HL-60 (cell line): ENCODE data around the gene RIPK3.

Experiments
- DNase-seq, 2 experiments: peaks; one replicate each; pipeline ENCODE4 v3.0.0-alpha.2; 2010 to 2020; ENCODE audit warnings: low read depth in 1 of 2, low spot score in 1 of 2
- H3K27ac ChIP-seq: fragments of 250-450 bp; sonication (Bioruptor Pico); replicated peaks from 2 replicates; pipeline ENCODE4 v1.5.1; 2020; ENCODE audit warnings: mild to moderate bottlenecking, moderate library complexity
- H3K27me3 ChIP-seq: fragments of 250-450 bp; sonication (Bioruptor Pico); 2 replicates; pipeline ENCODE4 v1.5.1; 2021; ENCODE audit warnings: mild to moderate bottlenecking, moderate library complexity; ENCODE audit not compliant: insufficient read depth, poor library complexity, severe bottlenecking
- H3K4me3 ChIP-seq: replicated peaks from 2 replicates; pipeline ENCODE4 v1.5.1; 2011; ENCODE audit warnings: mild to moderate bottlenecking, control low read depth, low read length; ENCODE audit not compliant: insufficient read depth
- CTCF ChIP-seq: IDR thresholded peaks from one replicate; pipeline ENCODE4 v1.5.1; 2011; ENCODE audit warnings: low read length, control low read depth, inconsistent platforms; ENCODE audit not compliant: insufficient read depth
- GABPA ChIP-seq: IDR thresholded peaks from 2 replicates; pipeline ENCODE4 v1.6.1; 2012; ENCODE audit warnings: low read depth
- POLR2AphosphoS5 ChIP-seq: IDR thresholded peaks from 2 replicates; pipeline ENCODE4 v1.6.1; 2012; ENCODE audit warnings: low read depth
- REST ChIP-seq: IDR thresholded peaks from 2 replicates; pipeline ENCODE4 v1.6.1; 2012; ENCODE audit warnings: low read depth; ENCODE audit not compliant: insufficient replicate concordance
- SPI1 ChIP-seq: IDR thresholded peaks from 2 replicates; pipeline ENCODE4 v1.6.1; 2012; ENCODE audit warnings: low read depth, mild to moderate bottlenecking, borderline replicate concordance

Gene RIPK3

GRCh38 chr14:24347134-24347533, 7.3 kb upstream of the RIPK3 start:
- no peak overlapping the region for H3K4me3 ChIP-seq
- H3K27me3 ChIP-seq, result no peaks in the 10 kb centered on the region
- DNase-seq, result no peak
- H3K27ac ChIP-seq, result no peak overlapping the region
- TF ChIP-seq CTCF, result no peak
- TF ChIP-seq POLR2AphosphoS5, result no peak
- no peak for TF ChIP-seq GABPA
- no peak for TF ChIP-seq SPI1
- no peak for TF ChIP-seq REST

- Histone ChIP-seq H3K27me3 (no peaks in the 10 kb centered on the region), H3K4me3 (no peak overlapping the region), H3K27ac (no peak overlapping the region)
- TF ChIP-seq GABPA (no peak), SPI1 (no peak; the same call in 1 of the 2 replicates), CTCF (no peak), POLR2AphosphoS5 (no peak), REST (no peak)
- DNase-seq, result no peak
Observed at GRCh38 chr14:24343795-24344660, 4.2 kb upstream of the RIPK3 start.

GRCh38 chr14:24342889-24343288, 3.1 kb upstream of the RIPK3 start:
- TF ChIP-seq SPI1 (no peak), POLR2AphosphoS5 (no peak), GABPA (no peak), CTCF (no peak), REST (no peak)
- Histone ChIP-seq H3K27me3 (no peaks in the 10 kb centered on the region), H3K4me3 (no peak overlapping the region), H3K27ac (no peak overlapping the region)
- no peak for DNase-seq
